Activated CD4-positive, alpha-beta T cell treated with anti-CD3 and anti-CD28 coated beads for 36 hours (primary cell): ENCODE results near the gene P2RX1. TPM values are rescaled to one million over a fixed set of nuclear protein-coding genes. Genes with fewer than 3 reads are reported as not detected.

Experiments
- ATAC-seq: fragments of 200-7000 bp; cut with Tn5 transposase; one replicate; pipeline ENCODE4 v1.10.0; 2021; ENCODE audit warnings: mild to moderate bottlenecking, moderate library complexity
- CTCF ChIA-PET: fragments of 350-600 bp; sonication (Branson Sonifier 250); formaldehyde crosslinking; loops from one replicate; lab custom pipeline; 2021; ENCODE audit warnings: antibody characterized with exemption; lab: Charles Lee
- POLR2A ChIA-PET: fragments of 350-600 bp; sonication (Branson Sonifier 250); formaldehyde crosslinking; loops from one replicate; lab custom pipeline; 2021; ENCODE audit warnings: antibody characterized with exemption, inconsistent platforms; lab: Charles Lee
- DNase-seq: peaks from one replicate; pipeline ENCODE4 v3.0.0-alpha.2; 2020
- H3K27ac Mint-ChIP-seq: one replicate; pipeline ENCODE4 v1.8.0; 2021; ENCODE audit warnings: mixed read lengths
- H3K27me3 Mint-ChIP-seq: one replicate; pipeline ENCODE4 v1.8.0; 2021; ENCODE audit warnings: mixed read lengths
- H3K36me3 Mint-ChIP-seq: one replicate; pipeline ENCODE4 v1.8.0; 2021; ENCODE audit warnings: low read depth, mixed read lengths
- H3K4me1 Mint-ChIP-seq: one replicate; pipeline ENCODE4 v1.8.0; 2021; ENCODE audit warnings: mixed read lengths
- H3K4me3 Mint-ChIP-seq: one replicate; pipeline ENCODE4 v1.8.0; 2021; ENCODE audit warnings: mild to moderate bottlenecking, moderate library complexity, mixed read lengths
- H3K9me3 Mint-ChIP-seq: one replicate; pipeline ENCODE4 v1.8.0; 2021; ENCODE audit warnings: low read depth, mixed read lengths
- intact Hi-C, 2 experiments: fragments of 100-400 bp; cut with DNase I in 1 of 2; cut with micrococcal nuclease in 1 of 2; formaldehyde crosslinking; loops; one replicate each; pipeline versions ENCODE4 v1.14.2 to v1.15.1; 2022 to 2024; cut with DNase I, micrococcal nuclease
- total RNA-seq, 2 experiments: library from RNA; stranded (reverse); gene quantifications; one replicate each; pipeline ENCODE4 v1.2.3, GENCODE V29; 2021

Gene P2RX1
- total RNA-seq, 2 experiments from 2014 or later = 0.72 to 0.89 TPM

GRCh38 chr17:3892095-3892998 lies 23.9 kb downstream of the P2RX1 start:
- peaks cover 43% of the 10 kb centered on the region for H3K4me1 Mint-ChIP-seq
- CTCF ChIA-PET = interaction anchor here (0.8 to 2.6 kb wide), 5 partner anchors 8 to 73 kb away, joined by 3 to 16 read pairs (median 3); partner anchors contain the start of gene P2RX1
- no peaks in the 10 kb centered on the region for H3K9me3 Mint-ChIP-seq
- intact Hi-C loops = loop anchor here (2.0 to 5.0 kb wide), 4 partner anchors 46 to 474 kb away; partner anchors contain the start of genes ANKFY1 (in 1 of the 2), HASPIN (in 1 of the 2), NCBP3 (in 1 of the 2) and UBE2G1 (in 1 of the 2)
- DNase-seq (peak; percentile 75), ATAC-seq (peak; percentile 27)
- H3K36me3 Mint-ChIP-seq = no peaks in the 10 kb centered on the region
- H3K27me3 Mint-ChIP-seq = no peaks in the 10 kb centered on the region
- POLR2A ChIA-PET = no interaction called here
- H3K27ac Mint-ChIP-seq = no peak overlapping the region
- H3K4me3 Mint-ChIP-seq = peak overlapping the region; percentile 76

GRCh38 chr17:3891626-3892094 lies 24.6 kb downstream of the P2RX1 start:
- POLR2A ChIA-PET = no interaction called here
- H3K4me3 Mint-ChIP-seq = peak overlapping the region; percentile 76
- no peaks in the 10 kb centered on the region for H3K9me3 Mint-ChIP-seq
- no peak overlapping the region for H3K27ac Mint-ChIP-seq
- H3K27me3 Mint-ChIP-seq = no peaks in the 10 kb centered on the region
- CTCF ChIA-PET = no interaction called here
- no peak for DNase-seq
- intact Hi-C loops = loop anchor here (2.0 to 5.0 kb wide), 4 partner anchors 45 to 475 kb away; partner anchors contain the start of genes ANKFY1 (in 1 of the 2), HASPIN (in 1 of the 2), NCBP3 (in 1 of the 2) and UBE2G1 (in 1 of the 2)
- H3K36me3 Mint-ChIP-seq = no peaks in the 10 kb centered on the region
- no peak for ATAC-seq
- peaks cover 50% of the 10 kb centered on the region for H3K4me1 Mint-ChIP-seq

- POLR2A ChIA-PET = no interaction called here
- peak overlapping the region; percentile 26 for H3K27ac Mint-ChIP-seq
- H3K4me1 Mint-ChIP-seq = peaks cover 57% of the 10 kb centered on the region
Observed at GRCh38 chr17:3890878-3891219, 25.4 kb downstream of the P2RX1 start.

GRCh38 chr17:3890082-3890877 lies 26.0 kb downstream of the P2RX1 start:
- ChIA-PET CTCF (interaction anchor here (1.0 to 2.8 kb wide), 2 partner anchors 24 to 44 kb away, joined by 4 to 10 read pairs; partner anchors contain the start of gene NCBP3), POLR2A (interaction anchor here (0.6 kb wide), 1 partner anchor 1598 kb away, joined by 3 read pairs; no protein-coding TSS in a partner anchor)
- Mint-ChIP-seq H3K27me3 (no peaks in the 10 kb centered on the region), H3K4me3 (no peak overlapping the region), H3K9me3 (no peaks in the 10 kb centered on the region), H3K36me3 (no peaks in the 10 kb centered on the region), H3K4me1 (peaks cover 57% of the 10 kb centered on the region), H3K27ac (peak overlapping the region; percentile 26)
- DNase-seq (peak; percentile 69), ATAC-seq (no peak)
- intact Hi-C loops = loop anchor here in 1 of 2 experiments (5.0 kb wide), 2 partner anchors 168 to 372 kb away; partner anchors contain the start of genes ANKFY1 and HASPIN

More at GRCh38 chr17:3890878-3891219, 25.4 kb downstream of the P2RX1 start:
- CTCF ChIA-PET = interaction anchor here (1.0 to 2.8 kb wide), 2 partner anchors 23 to 44 kb away, joined by 4 to 10 read pairs; partner anchors contain the start of gene NCBP3
- Mint-ChIP-seq H3K36me3 (no peaks in the 10 kb centered on the region), H3K27me3 (no peaks in the 10 kb centered on the region), H3K4me3 (peak overlapping the region; percentile 76), H3K9me3 (no peaks in the 10 kb centered on the region)
- intact Hi-C loops = loop anchor here in 1 of 2 experiments (5.0 kb wide), 2 partner anchors 169 to 371 kb away; partner anchors contain the start of genes ANKFY1 and HASPIN
- no peak for DNase-seq
- ATAC-seq = no peak

GRCh38 chr17:3889325-3890012 lies 26.8 kb downstream of the P2RX1 start:
- Mint-ChIP-seq H3K9me3 (no peaks in the 10 kb centered on the region), H3K27ac (no peak overlapping the region), H3K4me3 (no peak overlapping the region), H3K36me3 (no peaks in the 10 kb centered on the region), H3K4me1 (peaks cover 57% of the 10 kb centered on the region), H3K27me3 (no peaks in the 10 kb centered on the region)
- intact Hi-C loops = loop anchor here in 1 of 2 experiments (5.0 kb wide), 2 partner anchors 167 to 373 kb away; partner anchors contain the start of genes ANKFY1 and HASPIN
- DNase-seq (no peak), ATAC-seq (no peak)
- CTCF ChIA-PET = interaction anchor here (0.8 to 2.8 kb wide), 3 partner anchors 25 to 43 kb away, joined by 4 to 10 read pairs (median 4); partner anchors contain the start of genes NCBP3 and P2RX1
- POLR2A ChIA-PET = interaction anchor here (0.6 kb wide), 1 partner anchor 1598 kb away, joined by 3 read pairs; no protein-coding TSS in a partner anchor

GRCh38 chr17:3888343-3889171 lies 27.7 kb downstream of the P2RX1 start:
- H3K27ac Mint-ChIP-seq = no peak overlapping the region
- H3K9me3 Mint-ChIP-seq = no peaks in the 10 kb centered on the region
- no peaks in the 10 kb centered on the region for H3K36me3 Mint-ChIP-seq
- peaks cover 52% of the 10 kb centered on the region for H3K4me1 Mint-ChIP-seq
- POLR2A ChIA-PET = no interaction called here
- no peak overlapping the region for H3K4me3 Mint-ChIP-seq
- CTCF ChIA-PET = interaction anchor here (0.8 to 2.8 kb wide), 3 partner anchors 24 to 28 kb away, joined by 3 to 10 read pairs (median 4); partner anchors contain the start of gene P2RX1
- peak; percentile 29 for DNase-seq
- intact Hi-C loops = no loop called here
- no peak for ATAC-seq
- no peaks in the 10 kb centered on the region for H3K27me3 Mint-ChIP-seq

- CTCF ChIA-PET = interaction anchor here (1.0 kb wide), 1 partner anchor 24 kb away, joined by 3 read pairs; no protein-coding TSS in a partner anchor
- Mint-ChIP-seq H3K9me3 (no peaks in the 10 kb centered on the region), H3K4me3 (no peak overlapping the region), H3K36me3 (no peaks in the 10 kb centered on the region), H3K4me1 (peaks cover 49% of the 10 kb centered on the region), H3K27me3 (no peaks in the 10 kb centered on the region), H3K27ac (peak overlapping the region; percentile 38)
- ATAC-seq = no peak
- intact Hi-C loops = no loop called here
- DNase-seq = no peak
- POLR2A ChIA-PET = no interaction called here
Observed at GRCh38 chr17:3887804-3888203, 28.5 kb downstream of the P2RX1 start.

GRCh38 chr17:3887394-3887793 lies 28.9 kb downstream of the P2RX1 start:
- no peak overlapping the region for H3K4me3 Mint-ChIP-seq
- no peaks in the 10 kb centered on the region for H3K27me3 Mint-ChIP-seq
- CTCF ChIA-PET = no interaction called here
- intact Hi-C loops = no loop called here
- POLR2A ChIA-PET = no interaction called here
- H3K4me1 Mint-ChIP-seq = peaks cover 49% of the 10 kb centered on the region
- ATAC-seq (no peak), DNase-seq (no peak)
- H3K27ac Mint-ChIP-seq = peak overlapping the region; percentile 22
- no peaks in the 10 kb centered on the region for H3K9me3 Mint-ChIP-seq
- no peaks in the 10 kb centered on the region for H3K36me3 Mint-ChIP-seq

- POLR2A ChIA-PET = no interaction called here
- no peaks in the 10 kb centered on the region for H3K36me3 Mint-ChIP-seq
- H3K4me1 Mint-ChIP-seq = peaks cover 45% of the 10 kb centered on the region
- peak; percentile 24 for ATAC-seq
- DNase-seq = no peak
- intact Hi-C loops = no loop called here
- H3K27ac Mint-ChIP-seq = peak overlapping the region; percentile 21
- no peaks in the 10 kb centered on the region for H3K9me3 Mint-ChIP-seq
- H3K4me3 Mint-ChIP-seq = no peak overlapping the region
- CTCF ChIA-PET = no interaction called here
- H3K27me3 Mint-ChIP-seq = no peaks in the 10 kb centered on the region
Observed at GRCh38 chr17:3886776-3887175, 29.5 kb downstream of the P2RX1 start.
